DMS 273 (cell line): ENCODE data around the gene KCNMA1.

Experiments
- DNase-seq: peaks from one replicate; lab custom pipeline; 2025; ENCODE audit not compliant: unreplicated experiment; lab: John Stamatoyannopoulos, UW

The KCNMA1 gene

DNA sequence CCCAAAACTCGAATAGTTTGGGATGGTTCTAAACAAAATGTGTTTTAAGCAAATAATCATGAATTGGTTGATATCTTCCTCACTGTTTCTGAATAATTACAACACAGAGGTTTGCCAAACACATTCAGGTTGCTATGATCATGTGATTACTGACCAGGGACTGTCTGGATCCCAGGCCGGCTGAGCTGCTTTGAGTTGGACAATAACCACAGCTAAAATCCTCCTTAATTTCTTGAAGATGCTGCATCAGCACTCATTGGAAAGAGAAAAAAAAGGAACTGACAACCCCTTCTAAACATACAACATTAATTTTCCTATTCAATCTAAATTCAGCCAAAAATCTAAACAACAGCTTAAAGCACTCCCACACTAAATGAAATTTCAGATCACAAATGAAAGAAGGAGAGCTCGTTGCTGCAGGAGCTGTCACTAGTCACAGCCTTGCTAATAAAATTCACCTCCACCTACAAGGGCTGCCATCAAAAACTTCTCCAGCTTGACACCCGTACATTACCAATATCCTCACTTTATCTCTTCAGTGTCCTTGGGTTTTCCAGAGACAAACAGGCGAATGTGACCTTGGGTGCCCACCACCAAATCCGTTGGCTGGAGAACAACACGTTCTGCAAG, 560.2 kb downstream of the KCNMA1 start:
- DNase-seq, result no peak

DNA sequence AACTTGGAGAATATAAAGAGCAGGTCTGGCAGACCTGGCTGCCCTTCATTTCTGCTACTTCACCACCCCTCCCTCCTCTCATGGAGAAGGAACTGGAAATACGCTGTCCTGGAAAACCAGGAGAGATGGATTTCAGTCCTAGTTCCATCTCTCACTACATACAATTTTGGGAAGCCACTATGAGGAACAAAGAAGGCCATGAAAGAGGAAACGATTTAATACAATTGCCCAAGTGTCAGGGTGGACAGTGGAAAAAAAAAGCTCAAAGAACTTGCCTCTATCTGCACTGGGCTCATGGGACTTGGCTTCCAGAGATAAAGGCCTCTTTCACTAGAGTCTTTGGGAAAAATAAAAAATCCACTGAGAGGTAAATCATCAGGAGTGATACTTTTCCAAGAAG, 561.7 kb downstream of the KCNMA1 start:
- DNase-seq, result no peak

DNA sequence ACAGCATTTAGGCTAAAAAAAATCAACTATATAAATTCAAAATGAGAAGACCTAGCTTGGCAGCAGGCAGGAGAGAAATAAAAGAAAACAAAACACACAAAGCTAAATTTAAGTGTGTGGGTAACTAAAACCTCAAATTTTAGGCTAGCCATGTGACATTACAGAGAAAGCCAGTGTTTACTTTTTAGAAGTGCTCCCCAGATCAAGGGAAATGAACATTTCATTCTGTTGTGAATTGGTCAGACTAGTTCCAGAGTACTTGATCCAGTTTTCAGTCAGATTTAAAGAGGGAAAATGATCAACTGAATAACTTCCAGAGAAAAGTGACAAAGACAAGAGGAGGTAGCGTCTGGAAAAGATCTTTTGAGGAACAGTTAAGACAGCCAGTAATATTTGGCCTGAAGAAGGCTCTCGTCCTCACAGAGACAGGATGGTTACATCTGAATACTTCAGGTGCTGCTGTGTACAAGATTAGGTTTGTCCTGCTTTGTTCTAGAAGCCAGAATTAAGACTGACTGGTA, 563.4 kb downstream of the KCNMA1 start:
- no peak for DNase-seq

DNA sequence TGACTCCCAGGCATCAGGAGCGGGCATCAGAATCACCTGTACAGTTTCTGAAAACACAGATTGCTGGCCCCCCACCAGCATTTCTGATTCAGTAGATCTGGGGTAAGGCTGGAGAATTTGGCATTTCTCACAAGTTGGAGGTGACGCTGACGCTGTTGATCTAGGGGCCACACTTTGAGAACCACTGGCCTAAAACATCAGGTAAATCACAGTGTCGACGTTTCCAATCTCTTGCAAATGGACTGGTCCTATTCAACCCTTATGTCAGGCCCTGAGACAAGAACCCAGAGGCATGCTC, 564.0 kb downstream of the KCNMA1 start:
- no peak for DNase-seq

DNA sequence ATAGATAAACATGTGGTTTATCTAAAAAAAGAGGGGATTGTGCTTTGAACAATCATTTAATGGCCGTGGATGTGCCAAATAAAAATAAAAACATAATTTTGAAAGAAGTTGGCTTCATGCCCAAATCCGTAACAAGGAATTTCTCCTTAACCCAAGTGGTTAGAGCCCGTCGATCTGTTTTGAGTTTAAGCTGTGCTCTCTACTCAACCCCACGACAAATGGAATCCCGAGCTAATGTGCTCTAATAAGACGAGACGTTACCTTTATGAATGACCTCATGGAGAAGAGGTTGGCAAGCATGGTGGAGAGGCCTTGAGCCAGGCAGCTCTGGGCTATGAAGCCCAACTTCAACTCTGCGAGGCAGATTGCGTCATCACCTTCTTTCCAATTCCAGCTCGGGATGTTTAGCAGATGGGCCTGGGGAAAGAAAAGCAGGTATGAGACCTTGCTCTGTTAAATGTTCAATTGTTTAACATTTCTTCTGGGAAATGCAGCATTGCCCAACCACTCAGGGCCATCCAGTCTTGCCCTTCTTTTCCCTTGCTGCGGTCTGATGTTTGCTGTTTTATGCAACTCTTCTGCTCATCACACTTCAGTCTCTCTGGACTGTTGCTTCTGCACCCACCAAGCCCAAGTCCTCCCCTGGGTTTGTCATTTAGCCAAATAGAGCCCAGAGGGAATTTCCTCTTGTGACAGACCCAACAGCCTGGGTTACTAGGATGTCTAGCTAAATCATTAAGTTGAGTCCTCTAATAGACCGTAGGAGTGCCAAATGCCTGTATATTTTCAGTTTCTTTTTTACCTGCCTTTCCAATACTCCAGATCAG, 564.6 kb downstream of the KCNMA1 start:
- DNase-seq, result no peak

DNA sequence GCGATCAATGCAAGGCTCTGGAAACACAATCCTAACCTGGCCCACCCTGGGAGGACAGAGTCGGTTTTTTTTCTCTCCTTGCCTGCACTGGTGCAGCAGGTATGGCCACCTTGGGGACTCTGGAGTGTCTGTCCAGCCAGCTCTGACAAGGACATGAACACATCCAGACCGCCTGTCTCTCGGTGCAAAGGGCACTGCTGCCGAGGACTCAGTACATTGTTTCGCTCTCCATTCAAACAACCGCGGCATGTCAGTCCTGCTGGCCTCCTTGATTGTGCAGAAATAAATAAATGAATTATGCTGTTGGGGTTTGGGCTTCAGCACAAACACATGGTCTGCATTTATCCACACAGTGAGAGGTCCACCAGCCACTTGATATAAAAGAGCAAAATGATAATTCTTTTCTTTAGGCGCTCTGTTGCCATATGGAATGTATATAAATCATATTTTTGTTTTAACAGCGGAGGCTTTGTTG, 565.2 kb downstream of the KCNMA1 start:
- DNase-seq, result no peak

DNA sequence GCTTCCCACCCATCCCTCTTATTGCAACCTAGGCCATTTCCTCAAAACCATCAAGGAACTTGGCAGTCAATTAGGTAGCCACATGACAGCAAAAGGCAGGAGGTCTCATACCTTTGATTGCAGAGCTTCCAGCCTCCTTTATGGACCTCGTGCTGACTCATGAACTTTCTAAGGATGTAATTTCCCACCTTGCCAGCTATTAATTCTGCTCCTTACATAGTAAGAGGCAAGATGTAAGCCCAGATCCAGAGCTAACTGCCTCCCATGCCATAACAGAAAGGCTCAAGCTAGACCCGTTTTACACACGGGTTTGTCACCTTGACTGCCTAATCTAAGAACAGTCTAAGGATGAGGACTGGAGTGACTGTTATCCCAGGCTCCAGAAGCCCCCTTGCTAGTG, 565.7 kb downstream of the KCNMA1 start:
- no peak for DNase-seq

DNA sequence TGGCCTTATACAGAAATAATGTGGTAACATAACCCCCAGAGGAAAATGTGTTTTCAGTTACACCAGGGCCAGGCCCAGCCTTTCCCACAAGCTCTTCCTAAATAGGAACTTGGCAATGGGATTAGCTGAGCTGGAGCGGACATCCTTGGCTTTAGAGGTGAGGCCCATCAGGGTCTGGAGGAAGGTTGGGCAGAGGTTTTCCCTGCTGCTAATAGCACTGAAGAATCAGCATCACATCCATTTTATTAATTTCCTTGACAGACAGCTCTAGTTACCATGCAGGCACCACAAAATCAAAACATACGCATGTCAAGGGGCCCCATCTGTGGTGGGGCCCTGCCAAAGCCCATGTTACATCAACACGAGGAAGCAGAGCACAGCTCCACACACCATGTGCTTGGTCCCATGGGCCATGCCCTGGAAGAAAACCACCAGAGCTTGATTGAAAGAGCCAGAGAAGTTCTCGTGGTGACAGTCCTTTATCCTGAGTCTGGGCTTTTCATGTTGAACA, 566.6 kb downstream of the KCNMA1 start:
- no peak for DNase-seq

DNA sequence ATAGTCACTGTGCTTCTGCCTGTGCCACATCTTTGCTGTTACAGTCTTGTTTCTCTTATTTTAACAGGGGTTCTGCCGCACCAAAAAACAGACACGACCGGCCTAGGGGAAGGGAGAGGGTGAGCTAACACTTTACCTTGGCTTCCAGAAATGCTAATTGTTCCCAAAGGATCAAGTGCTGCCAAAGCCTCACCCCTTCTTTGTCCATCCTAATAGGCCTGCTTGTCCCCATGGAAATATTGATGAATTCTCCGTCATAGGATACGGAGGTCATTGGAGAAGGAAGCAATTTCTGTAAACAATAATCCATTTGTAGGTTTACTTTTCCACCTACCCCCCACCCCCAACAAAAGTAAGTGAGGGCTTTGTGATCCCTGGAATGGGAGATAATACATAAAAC, 567.3 kb downstream of the KCNMA1 start:
- DNase-seq, result no peak

DNA sequence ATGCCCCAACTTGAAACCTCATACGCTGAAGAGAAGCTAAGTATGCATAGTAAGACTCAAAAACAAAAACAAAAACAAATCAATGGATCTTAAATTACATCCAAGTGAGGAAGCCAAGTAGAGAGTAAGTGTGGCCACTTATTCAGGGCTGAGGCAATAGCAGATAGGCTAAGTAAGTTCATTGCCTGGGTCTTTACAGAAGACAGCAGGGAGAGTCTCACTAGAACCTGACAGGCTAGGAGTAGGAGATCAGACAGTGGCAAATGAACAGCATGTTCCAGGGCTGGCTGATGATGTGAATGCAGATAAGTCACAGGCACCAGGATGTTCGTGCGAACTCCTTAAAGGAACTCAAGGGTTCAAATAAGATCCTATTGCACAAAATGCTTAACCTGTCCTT, 568.6 kb downstream of the KCNMA1 start:
- DNase-seq, result no peak

DNA sequence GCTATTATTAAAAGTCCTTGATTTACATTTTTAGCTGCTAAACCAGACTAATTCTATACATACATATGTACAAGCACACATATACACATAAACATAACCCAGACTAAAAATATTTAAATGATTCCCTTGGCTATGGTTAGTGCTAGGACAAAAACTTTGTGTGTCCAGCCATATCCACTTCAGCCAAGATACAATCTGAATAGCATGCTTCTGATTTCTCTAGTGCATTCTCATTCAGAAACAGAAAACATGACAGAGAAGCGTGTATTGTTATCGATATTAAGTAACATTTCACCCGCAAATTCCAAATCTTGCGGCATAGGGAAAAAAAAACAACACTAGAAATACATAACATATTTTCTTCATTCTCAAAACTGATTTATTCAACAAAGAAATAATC, 569.3 kb downstream of the KCNMA1 start:
- DNase-seq, result no peak

DNA sequence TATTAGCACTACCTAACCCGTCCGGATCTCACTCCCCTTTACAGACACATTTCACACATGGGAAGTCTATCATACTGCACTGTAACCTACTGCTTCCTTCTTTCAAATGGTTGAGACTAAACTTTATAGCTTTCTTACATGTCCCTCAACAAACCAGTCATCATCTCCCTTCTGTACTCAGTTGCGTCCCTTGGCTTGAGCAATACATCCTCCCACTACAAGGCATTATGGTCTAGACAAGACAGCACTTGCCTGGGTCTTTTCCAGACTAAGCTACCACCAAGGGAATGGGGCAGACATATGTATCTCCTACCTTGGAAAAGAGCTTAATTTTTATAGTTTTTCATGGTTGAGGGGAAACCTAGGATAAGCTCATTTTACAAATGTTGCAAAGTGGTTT, 575.2 kb downstream of the KCNMA1 start:
- no peak for DNase-seq

DNA sequence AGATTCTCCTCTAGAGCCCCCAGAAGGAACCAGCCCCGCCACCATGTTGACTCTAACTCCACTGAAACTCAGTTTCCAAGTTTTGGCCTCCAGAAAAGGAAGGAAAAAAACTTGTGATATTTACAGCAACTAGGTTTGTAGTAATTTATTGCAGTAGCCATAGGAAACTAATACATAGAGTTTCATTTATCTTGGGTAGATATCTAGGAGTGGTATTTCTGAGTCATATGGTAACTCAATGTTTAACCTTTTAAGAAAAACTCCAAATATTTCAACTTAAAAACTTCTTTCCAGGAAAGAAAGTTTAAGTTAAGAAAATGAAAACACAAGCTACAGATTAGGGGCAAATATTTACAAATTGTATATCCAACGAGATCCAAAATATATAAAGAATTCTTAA, 576.7 kb downstream of the KCNMA1 start:
- DNase-seq, result no peak

DNA sequence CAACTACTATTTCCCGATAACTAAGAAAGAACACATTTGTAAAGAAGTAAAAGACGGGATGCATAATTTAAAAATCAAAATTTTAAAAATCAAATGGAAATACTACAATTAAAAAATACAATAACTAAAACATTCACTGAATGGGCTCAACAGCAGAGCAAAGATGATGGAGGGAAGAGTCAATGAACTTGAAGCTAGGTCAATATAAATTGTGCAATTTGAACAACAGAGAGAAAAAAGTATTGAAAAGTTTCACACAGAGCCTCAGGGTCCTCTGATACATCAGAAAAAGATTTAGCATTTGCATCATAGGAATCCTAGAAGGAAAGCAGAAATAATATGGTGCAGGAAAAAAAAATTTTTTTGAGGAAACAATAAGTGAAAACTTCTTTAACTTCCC, 581.0 kb downstream of the KCNMA1 start:
- DNase-seq, result no peak

DNA sequence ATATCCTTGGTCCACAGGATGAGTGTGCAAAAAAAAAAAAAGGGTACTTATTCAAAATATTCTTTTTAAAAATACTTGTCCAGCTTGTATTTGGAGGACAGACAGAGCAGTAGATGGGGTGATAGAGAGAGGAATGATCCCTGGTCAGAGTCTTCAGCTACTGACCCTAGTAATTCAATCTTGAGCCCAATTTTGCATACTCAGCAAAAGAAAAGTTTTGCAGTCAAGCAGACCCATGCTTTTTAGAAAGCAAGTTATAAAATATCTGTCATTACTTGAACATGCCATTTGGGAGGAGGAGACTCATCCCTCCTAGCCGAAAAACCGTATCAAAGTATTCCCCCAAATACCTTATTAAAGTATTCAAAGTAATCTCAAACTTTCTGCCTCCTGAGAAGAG, 585.0 kb downstream of the KCNMA1 start:
- no peak for DNase-seq

DNA sequence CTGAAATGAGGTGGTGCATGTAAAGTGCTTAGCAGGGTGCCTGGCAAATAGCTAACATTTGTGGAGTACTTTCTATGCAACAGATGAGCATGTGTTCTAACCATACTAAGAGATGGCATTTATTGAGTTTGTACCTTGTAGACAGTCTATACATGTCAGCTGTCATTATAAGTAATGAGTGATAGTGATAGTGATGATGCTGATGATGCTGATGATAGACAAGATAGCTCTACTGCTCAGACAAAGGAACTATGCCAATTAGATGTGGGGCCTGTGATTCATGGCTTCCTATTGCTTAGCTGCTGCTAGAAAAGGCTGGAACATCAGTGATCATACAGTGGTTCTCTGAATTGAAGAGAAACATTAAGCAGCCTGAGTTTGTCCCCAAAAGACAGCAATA, 585.8 kb downstream of the KCNMA1 start:
- no peak for DNase-seq

DNA sequence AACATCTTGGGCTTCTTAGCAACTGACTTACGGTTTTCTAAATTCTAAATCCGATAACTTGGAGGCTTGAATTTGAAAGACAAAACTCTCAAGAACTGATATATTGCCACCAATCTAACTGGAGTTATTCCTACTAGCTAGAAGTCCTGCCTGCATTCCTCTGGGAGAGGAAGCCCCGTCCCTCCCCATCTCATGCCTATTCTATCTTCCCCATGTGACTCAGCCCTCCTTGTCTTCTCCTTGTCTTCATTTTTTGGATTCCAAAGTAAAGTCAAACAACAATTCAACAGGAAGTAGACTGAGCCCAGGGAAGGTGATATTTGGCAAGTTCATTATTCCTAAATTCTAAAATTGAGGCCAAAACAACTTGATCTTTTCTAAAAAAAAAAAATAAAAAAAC, 587.7 kb downstream of the KCNMA1 start:
- DNase-seq, result no peak

DNA sequence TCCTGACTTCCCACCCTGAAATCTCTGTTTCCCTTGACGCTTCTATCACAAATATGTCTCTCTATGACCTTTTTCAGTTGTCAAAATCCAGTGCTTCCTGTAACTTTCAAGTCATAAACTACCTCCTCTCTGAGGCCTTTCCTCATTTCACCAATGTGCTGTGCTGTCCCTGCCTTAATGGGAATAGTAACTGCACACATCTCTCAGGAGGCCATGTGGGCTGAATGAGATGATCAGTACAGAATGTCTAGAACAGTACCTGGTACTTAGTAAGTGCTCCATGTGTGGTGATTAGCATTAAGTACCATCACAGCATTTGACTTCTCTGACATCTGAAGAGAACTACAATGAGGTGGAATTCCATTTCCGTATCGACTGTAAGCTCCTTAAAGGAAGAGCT, 588.5 kb downstream of the KCNMA1 start:
- DNase-seq, result no peak

DNA sequence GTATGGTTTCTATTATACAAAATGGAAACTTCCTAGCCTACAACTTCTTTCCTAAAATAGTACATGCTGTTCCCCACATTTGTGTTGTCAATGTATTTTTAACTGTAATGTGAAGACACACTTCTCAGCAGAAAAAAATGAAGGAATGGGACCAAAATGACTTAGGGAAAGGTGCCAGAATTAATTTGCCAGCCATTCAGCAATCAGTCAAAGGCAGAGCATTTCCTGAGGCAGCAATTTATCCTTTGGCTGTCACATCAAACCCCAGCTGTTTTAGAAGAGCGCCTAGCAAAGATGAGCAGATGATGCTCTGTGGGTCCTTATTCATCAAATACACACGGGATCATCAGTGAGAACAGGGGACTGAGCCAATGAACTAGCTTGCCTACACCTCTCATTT, 592.5 kb downstream of the KCNMA1 start:
- no peak for DNase-seq

DNA sequence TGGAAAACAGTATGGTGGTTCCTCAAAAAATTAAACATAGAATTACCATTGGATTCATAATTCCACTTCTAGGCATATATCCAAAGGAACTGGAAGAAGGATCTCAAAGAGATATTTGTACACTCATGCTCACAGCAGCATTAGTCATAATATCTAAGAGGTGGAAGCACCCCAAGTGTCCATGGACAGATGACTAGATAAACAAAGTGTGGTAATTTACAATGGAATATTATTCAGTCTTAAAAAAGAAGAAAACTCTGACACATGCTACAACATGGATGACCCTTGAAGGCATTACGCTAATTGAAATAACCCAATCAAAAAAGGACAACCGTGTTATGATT, 594.2 kb downstream of the KCNMA1 start:
- DNase-seq, result no peak

DNA sequence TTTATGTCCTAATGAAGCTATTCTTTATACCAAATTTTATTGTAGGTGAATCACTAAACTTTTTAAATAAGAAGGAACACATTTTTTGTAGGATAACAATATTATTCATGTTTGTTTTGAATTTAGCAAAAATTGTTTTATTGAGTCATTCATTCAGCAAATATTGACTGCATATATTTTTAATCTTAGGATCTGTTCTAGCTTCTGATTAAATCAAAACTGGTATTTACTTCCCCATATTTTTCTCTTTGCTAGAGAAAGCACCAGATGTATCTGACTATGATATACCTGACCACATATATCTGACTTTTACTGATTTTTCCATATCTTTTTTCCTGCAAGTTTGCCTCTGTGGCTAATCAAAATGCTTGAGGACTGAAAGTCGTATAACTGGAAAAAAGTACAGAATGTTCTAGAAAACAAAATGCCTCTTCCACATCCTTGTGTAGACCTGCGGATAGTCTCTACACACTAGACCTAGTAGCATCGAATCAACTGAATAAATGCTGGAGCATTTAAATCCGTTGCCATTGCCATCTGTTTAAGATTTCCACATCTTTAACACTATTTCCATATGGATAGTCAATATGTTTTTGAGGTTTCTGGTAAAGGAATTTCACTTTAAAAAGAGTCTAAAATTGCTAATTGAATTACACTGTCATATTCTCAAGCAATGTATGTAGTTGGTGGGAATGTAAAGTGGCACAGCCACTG, 594.7 kb downstream of the KCNMA1 start:
- DNase-seq, result no peak
